HG02981 (cell line): ENCODE data around the gene MPHOSPH10.
"Not testable (repeated sequence)": the region's sequence is repeated elsewhere in the genome, so short reads cannot be mapped to it uniquely, and the experiment has no call there.

Experiments
- ATAC-seq: cut with Tn5 transposase; IDR thresholded peaks from one replicate; pipeline ENCODE4 v1.9.1; 2021; ENCODE audit warnings: mild to moderate bottlenecking, moderate library complexity; ENCODE audit not compliant: unreplicated experiment

Gene MPHOSPH10

GRCh38 chr2:71122387-71123298 is 7.8 kb upstream of the MPHOSPH10 start:
- no peak for ATAC-seq

GRCh38 chr2:71125506-71126294 is 4.7 kb upstream of the MPHOSPH10 start:
- no peak for ATAC-seq

GRCh38 chr2:71126957-71127356 is 3.5 kb upstream of the MPHOSPH10 start:
- ATAC-seq: no peak

GRCh38 chr2:71129114-71129901 is 1.1 kb upstream of the MPHOSPH10 start:
- ATAC-seq: no peak

- ATAC-seq: peak; percentile 42
Observed at GRCh38 chr2:71129902-71130151, 607 bp upstream of the MPHOSPH10 start.

- no peak for ATAC-seq
Observed at GRCh38 chr2:71130905-71131244, 441 bp downstream of the MPHOSPH10 start.

- ATAC-seq: not testable (repeated sequence)
Observed at GRCh38 chr2:71131387-71132166, 1.1 kb downstream of the MPHOSPH10 start.

GRCh38 chr2:71133603-71134002 is 3.2 kb downstream of the MPHOSPH10 start:
- no peak for ATAC-seq

- no peak for ATAC-seq
Observed at GRCh38 chr2:71136174-71136573, 5.7 kb downstream of the MPHOSPH10 start.

GRCh38 chr2:71143782-71144181 is 13.3 kb downstream of the MPHOSPH10 start:
- no peak for ATAC-seq

- no peak for ATAC-seq
Observed at GRCh38 chr2:71148506-71149063, 18.2 kb downstream of the MPHOSPH10 start.

GRCh38 chr2:71150082-71150816 is 19.8 kb downstream of the MPHOSPH10 start:
- no peak for ATAC-seq

GRCh38 chr2:71151620-71152019 is 21.2 kb downstream of the MPHOSPH10 start:
- no peak for ATAC-seq

GRCh38 chr2:71153585-71154224 is 23.3 kb downstream of the MPHOSPH10 start:
- no peak for ATAC-seq

GRCh38 chr2:71154279-71154678 is 23.8 kb downstream of the MPHOSPH10 start:
- no peak for ATAC-seq

GRCh38 chr2:71154798-71155197 is 24.4 kb downstream of the MPHOSPH10 start:
- ATAC-seq: peak; percentile 74

- ATAC-seq: no peak
Observed at GRCh38 chr2:71155846-71156245, 25.4 kb downstream of the MPHOSPH10 start.

GRCh38 chr2:71156573-71156972 is 26.1 kb downstream of the MPHOSPH10 start:
- no peak for ATAC-seq

GRCh38 chr2:71157124-71157793 is 26.8 kb downstream of the MPHOSPH10 start:
- ATAC-seq: no peak
